ENCODE measurements around the gene GRAMD1B. TPM values are rescaled to one million over a fixed set of nuclear protein-coding genes. Genes with fewer than 3 reads are reported as not detected.

The GRAMD1B gene
- total RNA-seq, 3 donors from 2014 or later (not counting 1 experiment from before 2014, with no cell fraction given), result 5.9 to 10.3 (median 8.8) TPM

- no peaks in the 10 kb centered on the region for H3K9me3 Mint-ChIP-seq
- H3K36me3 Mint-ChIP-seq, result no peaks in the 10 kb centered on the region
- DNase-seq, result no peak
- Histone ChIP-seq H3K4me1 (ENCODE audit: control insufficient read depth, insufficient read depth, low read length) (peaks cover 12% of the 10 kb centered on the region), H3K27me3 (ENCODE audit: control insufficient read depth, insufficient read depth, low read length) (no peaks in the 10 kb centered on the region), H3K9me3 (ENCODE audit: control insufficient read depth, insufficient read depth, low read length) (no peaks in the 10 kb centered on the region), H3K36me3 (ENCODE audit: control insufficient read depth, insufficient read depth, low read length) (no peaks in the 10 kb centered on the region), H3K27ac (ENCODE audit: low read length) (no peak overlapping the region), H3K4me3 (ENCODE audit: low read length) (no peak overlapping the region)
- H3K27ac Mint-ChIP-seq, result no peak overlapping the region
- intact Hi-C loops (cut with micrococcal nuclease), result no loop called here
- no peak overlapping the region for H3K4me3 Mint-ChIP-seq
- ATAC-seq, result no peak
- TF ChIP-seq CTCF (IDR thresholded peaks at IDR 0.05), result no peak
- peaks cover 6 to 13% of the 10 kb centered on the region in 2 donors for H3K4me1 Mint-ChIP-seq
- 93% methylated on average over 3 of the region's 3 CpGs for WGBS (ENCODE audit: insufficient coverage)
- H3K27me3 Mint-ChIP-seq (ENCODE audit: low read depth in 2 of 2), result no peaks in the 10 kb centered on the region
Observed at GRCh38 chr11:123473941-123474677, 44.0 kb downstream of the GRAMD1B start.

GRCh38 chr11:123474994-123475393 lies 44.9 kb downstream of the GRAMD1B start:
- no peaks in the 10 kb centered on the region for H3K9me3 Mint-ChIP-seq
- Histone ChIP-seq H3K4me1 (ENCODE audit: control insufficient read depth, insufficient read depth, low read length) (peaks cover 15% of the 10 kb centered on the region), H3K4me3 (ENCODE audit: low read length) (no peak overlapping the region), H3K9me3 (ENCODE audit: control insufficient read depth, insufficient read depth, low read length) (no peaks in the 10 kb centered on the region), H3K27me3 (ENCODE audit: control insufficient read depth, insufficient read depth, low read length) (no peaks in the 10 kb centered on the region), H3K36me3 (ENCODE audit: control insufficient read depth, insufficient read depth, low read length) (no peaks in the 10 kb centered on the region), H3K27ac (ENCODE audit: low read length) (no peak overlapping the region)
- ATAC-seq (no peak), DNase-seq (no peak)
- H3K4me1 Mint-ChIP-seq, result peaks cover 7 to 16% of the 10 kb centered on the region in 2 donors
- no peak overlapping the region for H3K4me3 Mint-ChIP-seq
- no peak for TF ChIP-seq CTCF (IDR thresholded peaks at IDR 0.05)
- no peaks in the 10 kb centered on the region for H3K36me3 Mint-ChIP-seq
- no peaks in the 10 kb centered on the region for H3K27me3 Mint-ChIP-seq (ENCODE audit: low read depth in 2 of 2)
- 77% methylated on average over 8 of the region's 8 CpGs for WGBS (ENCODE audit: insufficient coverage)
- no peak overlapping the region for H3K27ac Mint-ChIP-seq
- intact Hi-C loops (cut with micrococcal nuclease), result no loop called here

- no peak overlapping the region for H3K27ac Mint-ChIP-seq
- H3K4me1 Mint-ChIP-seq, result peaks cover 12 to 20% of the 10 kb centered on the region in 2 donors
Observed at GRCh38 chr11:123475469-123475868, 45.4 kb downstream of the GRAMD1B start.

More at GRCh38 chr11:123475469-123475868, 45.4 kb downstream of the GRAMD1B start:
- intact Hi-C loops (cut with micrococcal nuclease), result no loop called here
- no peak overlapping the region for H3K4me3 ChIP-seq (ENCODE audit: low read length)
- Mint-ChIP-seq H3K4me3 (no peak overlapping the region), H3K36me3 (no peaks in the 10 kb centered on the region), H3K27me3 (ENCODE audit: low read depth in 2 of 2) (peaks cover 0 to 4% of the 10 kb centered on the region in 2 donors), H3K9me3 (no peaks in the 10 kb centered on the region)
- H3K36me3 ChIP-seq (ENCODE audit: control insufficient read depth, insufficient read depth, low read length), result no peaks in the 10 kb centered on the region
- TF ChIP-seq CTCF (IDR thresholded peaks at IDR 0.05), result no peak
- no peaks in the 10 kb centered on the region for H3K27me3 ChIP-seq (ENCODE audit: control insufficient read depth, insufficient read depth, low read length)
- WGBS (ENCODE audit: insufficient coverage), result 85% methylated on average over 3 of the region's 3 CpGs
- H3K4me1 ChIP-seq (ENCODE audit: control insufficient read depth, insufficient read depth, low read length), result peaks cover 20% of the 10 kb centered on the region
- ATAC-seq, result no peak
- no peak overlapping the region for H3K27ac ChIP-seq (ENCODE audit: low read length)
- no peak for DNase-seq
- H3K9me3 ChIP-seq (ENCODE audit: control insufficient read depth, insufficient read depth, low read length), result no peaks in the 10 kb centered on the region
